NCI-H1694 (cell line): Measurements from ENCODE around the gene C1orf159.
A peak's percentile ranks its signal among the peaks of the same experiment; 100 is the strongest.
"Not testable (repeated sequence)": the region's sequence is repeated elsewhere in the genome, so short reads cannot be mapped to it uniquely, and the experiment has no call there.

Experiments used
- DNase-seq: peaks from one replicate; lab custom pipeline; 2025; lab: John Stamatoyannopoulos, UW

The C1orf159 gene

DNA sequence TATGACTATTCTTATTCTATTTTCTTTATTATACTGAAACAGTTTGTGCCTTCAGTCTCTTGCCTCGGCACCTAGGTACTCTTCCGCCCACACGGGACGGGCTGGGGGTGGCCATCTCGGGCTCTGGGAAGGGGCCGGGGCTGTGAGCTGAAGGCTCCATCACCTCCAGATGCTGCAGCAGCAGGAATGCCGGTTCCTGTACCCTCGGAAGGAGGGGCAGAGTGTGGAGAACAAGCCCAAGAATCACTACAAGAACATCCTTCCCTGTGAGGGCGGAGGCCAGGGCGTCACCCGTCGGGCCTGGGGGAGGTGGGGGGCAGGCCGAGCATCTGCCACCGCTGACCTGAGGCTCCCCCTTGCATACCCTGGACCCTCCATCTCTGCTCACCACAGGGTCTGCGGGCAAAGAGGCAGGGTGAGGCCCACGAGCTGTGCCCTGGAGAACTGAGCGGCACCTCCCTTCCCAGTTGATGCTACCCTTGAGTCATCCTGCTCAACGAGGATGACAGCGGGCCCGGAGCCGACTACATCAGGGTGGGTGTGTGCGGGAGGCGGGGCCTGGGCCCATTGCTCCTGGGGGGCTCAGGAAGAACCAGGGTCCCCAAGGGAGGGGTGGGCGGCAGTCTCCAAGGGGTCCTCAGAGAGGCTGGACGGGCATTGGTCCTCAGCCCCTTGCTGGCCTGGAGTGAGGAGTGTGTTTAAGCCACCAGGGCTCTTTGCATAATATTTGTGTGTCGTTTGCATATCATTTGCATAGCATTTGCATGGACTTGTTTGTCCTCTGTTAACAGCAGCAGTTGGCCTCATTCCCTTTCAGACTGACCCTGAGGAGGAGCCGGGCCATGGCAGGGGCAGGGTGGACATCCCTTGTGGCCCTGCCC, 49.2 kb downstream of the C1orf159 start:
- no peak for DNase-seq

GRCh38 chr1:1065940-1066304, 50.0 kb downstream of the C1orf159 start:
- DNase-seq: not testable (repeated sequence)

- DNase-seq: no peak
Measured at GRCh38 chr1:1065265-1065939, 50.5 kb downstream of the C1orf159 start.

GRCh38 chr1:1063945-1064831, 51.7 kb downstream of the C1orf159 start:
- DNase-seq: no peak

GRCh38 chr1:1063261-1063944, 52.5 kb downstream of the C1orf159 start:
- DNase-seq: no peak

- DNase-seq: no peak
Measured at GRCh38 chr1:1062348-1063163, 53.3 kb downstream of the C1orf159 start.

DNA sequence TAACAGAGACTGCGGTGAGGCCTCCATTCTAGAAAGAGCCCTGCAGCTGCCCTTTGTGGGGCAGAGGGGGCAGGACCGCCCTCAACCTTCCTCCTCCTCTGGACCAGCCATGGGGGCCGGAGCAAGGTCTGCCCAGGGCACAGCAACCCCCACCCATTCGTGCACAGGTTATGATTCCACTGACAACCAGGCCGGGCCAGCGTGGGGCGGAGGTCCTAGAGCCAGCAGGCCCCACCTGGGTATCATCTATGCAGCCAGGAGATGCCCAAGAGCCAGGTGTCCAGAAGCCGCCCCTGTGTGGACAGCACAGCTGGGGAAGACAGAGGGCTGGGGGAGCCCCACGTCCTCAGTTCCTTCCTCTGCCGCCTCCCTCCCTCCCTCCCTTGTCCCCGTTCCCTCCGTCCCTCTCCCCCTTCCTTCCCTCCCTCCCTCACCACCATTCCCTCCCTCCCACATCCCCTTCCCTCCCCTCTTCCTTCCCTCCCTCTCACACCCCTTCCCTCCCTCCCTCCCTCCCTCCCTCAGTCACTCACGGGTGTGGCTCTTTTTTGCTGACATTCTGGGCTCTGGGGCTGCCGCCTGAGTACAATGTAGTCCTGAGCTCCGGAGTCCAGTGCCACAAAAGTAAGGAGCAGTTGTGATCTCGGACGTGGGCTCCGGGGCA, 54.1 kb downstream of the C1orf159 start:
- no peak for DNase-seq

DNA sequence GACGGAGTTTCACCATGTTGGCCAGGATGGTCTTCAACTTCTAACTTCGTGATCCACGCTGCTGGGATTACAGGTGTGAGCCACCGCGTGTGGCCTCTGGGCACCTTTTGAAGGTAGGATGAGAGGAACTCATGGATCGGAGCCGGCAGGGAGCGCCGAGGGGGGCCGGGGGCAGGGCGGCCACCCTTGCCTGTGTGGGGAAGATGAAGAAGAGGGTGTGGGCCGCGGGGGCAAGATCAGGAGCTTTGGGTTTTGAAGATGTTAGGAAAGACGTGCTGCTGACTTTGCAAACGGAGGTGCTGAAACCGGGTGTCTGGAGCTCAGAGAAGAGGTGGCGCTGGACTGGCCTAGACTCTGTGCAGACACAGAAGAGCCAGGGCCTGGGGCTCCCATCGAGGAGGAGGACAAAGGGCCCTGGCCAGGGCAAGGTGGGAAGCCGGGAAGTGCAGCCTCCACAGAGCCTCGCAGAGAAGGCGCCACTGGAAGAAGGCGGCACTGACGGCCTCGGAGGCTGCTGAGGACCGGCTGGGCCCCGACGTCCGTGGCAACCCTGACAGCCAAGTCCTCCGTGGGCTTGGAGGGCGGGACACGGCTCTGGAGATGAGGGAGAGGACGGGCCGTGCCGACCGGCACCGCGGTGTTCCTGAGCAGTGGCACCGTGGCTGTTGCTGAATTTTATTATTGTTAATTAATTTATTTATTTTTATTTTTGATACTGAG, 55.4 kb downstream of the C1orf159 start:
- no peak for DNase-seq

DNA sequence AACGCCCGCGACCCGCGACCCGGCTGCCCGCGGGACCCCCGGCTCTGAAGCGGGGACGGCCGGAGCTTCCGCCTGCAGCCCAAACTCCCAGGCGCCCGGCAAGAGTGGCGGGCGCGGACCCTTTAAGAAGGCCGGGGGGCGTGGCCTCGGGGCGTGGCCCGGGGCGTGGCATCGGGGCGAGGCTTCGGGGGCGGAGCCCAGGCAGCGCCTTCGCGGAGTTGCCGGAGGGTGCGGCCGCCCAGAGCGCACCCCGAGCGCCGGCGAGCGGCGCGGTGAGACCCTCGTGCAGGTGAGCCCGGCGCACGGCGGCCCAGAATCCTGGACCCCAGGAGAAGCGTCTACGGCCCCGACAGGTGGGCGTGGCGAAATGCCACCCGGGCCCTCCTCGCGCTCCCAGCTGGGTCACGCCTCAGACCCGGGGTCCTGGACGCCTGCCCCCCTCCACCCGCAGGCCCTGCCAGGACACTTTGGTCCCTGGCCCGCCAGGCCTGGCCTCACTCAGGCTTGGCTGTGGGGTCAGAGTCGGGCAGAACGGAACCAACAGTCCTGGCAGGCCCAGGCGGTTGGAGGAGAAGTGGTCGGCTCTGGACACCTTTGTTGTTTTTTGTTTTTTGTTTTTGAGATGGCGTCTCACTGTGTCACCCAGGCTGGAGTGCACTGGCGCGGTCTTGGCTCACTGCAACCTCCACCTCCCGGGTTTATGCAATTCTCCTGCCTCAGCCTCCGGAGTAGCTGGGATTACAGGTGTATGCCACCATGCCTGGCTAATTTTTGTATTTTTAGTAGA, 56.2 kb downstream of the C1orf159 start:
- DNase-seq: peak; percentile 29

DNA sequence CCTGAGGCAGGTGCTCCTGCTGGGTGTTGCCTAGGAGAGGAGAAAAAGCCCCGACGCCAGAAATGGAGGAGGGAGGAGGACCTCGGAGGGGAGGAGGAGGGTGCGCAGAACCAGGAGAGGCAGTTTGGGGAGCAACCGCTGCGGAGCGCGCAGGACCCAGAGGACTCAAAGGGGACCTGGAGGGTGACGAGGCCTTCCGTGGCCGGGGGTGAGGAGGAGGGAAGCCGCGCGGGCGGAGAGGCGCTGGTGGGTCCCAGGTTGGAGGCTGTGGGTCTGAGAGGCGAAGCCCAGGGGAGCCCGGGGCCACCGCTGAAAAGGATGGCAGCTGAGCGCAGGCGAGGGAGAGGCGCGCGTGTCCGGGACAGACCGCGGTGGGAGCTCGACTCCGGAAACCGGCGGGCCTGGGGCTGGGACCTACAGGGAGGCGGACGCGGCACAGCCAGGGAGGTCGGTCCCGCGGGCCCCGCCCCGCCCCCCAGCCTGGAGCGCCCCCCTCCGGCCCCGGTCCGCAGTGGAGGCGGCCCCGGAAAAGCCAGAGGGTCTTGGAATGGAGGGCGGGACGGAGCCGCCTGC, 56.9 kb downstream of the C1orf159 start:
- no peak for DNase-seq

- DNase-seq: no peak
Measured at GRCh38 chr1:1058088-1058905, 57.6 kb downstream of the C1orf159 start.

DNA sequence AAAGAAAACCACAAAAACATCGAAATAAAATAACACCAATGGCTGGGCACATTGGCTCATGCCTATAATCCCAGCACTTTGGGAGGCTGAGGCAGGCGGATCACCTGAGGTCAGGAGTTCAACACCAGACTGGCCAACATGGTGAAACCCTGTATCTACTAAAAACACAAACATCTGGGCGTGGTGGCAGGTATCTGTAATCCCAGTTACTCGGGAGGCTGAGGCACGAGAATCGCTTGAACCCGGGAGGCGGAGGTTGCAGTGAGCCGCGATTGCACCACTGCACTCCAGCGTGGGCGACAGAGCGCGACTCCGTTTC, 58.2 kb downstream of the C1orf159 start:
- not testable (repeated sequence) for DNase-seq

GRCh38 chr1:1055841-1056736, 59.8 kb downstream of the C1orf159 start:
- DNase-seq: no peak

DNA sequence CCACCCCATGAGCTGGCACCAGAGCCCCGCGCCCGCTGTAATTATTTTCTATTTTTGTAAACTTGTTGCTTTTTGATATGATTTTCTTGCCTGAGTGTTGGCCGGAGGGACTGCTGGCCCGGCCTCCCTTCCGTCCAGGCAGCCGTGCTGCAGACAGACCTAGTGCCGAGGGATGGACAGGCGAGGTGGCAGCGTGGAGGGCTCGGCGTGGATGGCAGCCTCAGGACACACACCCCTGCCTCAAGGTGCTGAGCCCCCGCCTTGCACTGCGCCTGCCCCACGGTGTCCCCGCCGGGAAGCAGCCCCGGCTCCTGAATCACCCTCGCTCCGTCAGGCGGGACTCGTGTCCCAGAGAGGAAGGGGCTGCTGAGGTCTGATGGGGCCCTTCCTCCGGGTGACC, 60.9 kb downstream of the C1orf159 start:
- DNase-seq: no peak

- no peak for DNase-seq
Measured at GRCh38 chr1:1054099-1054700, 61.7 kb downstream of the C1orf159 start.

DNA sequence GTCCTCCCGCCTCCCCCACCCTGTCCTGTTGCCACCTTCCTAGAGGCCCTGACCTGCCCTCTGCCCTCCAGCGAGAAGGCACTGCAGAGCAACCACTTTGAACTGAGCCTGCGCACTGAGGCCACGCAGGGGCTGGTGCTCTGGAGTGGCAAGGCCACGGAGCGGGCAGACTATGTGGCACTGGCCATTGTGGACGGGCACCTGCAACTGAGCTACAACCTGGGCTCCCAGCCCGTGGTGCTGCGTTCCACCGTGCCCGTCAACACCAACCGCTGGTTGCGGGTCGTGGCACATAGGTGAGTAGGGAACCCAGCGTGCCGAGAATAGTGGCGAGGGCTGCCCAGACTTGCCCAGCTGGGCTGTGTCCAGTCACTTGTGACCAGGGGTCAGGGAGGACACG, 62.2 kb downstream of the C1orf159 start:
- no peak for DNase-seq
